HepG2 (cell line): Measurements from ENCODE around the gene LMBRD2. TPM values are rescaled to one million over a fixed set of nuclear protein-coding genes. Genes with fewer than 3 reads are reported as not detected.

Experiments used
- ATAC-seq: fragments of 200-7000 bp; cut with Tn5 transposase; 3 replicates; pipeline ENCODE4 v1.9.1; 2020; ENCODE audit warnings: mild to moderate bottlenecking, moderate library complexity
- BruUV-seq: library from RNA; stranded (reverse); fragments of 400-500 nt; replicated peaks from 2 replicates; lab custom pipeline; 2021; lab: Mats Ljungman, UMichigan
- CTCF ChIA-PET: fragments of 300-600 bp; formaldehyde crosslinking; extraction: SDS; loops from one replicate; lab custom pipeline; 2021; ENCODE audit warnings: low total read pairs, inconsistent platforms, low intra/inter-chr PET ratio; lab: Yijun Ruan, JAX
- POLR2A ChIA-PET: fragments of 350-600 bp; sonication (Branson Sonifier 250); formaldehyde crosslinking; loops from one replicate; lab custom pipeline; 2020; ENCODE audit warnings: antibody characterized with exemption, inconsistent platforms; lab: Yijun Ruan, JAX
- DNase-seq: peaks from one replicate; pipeline ENCODE4 v3.0.0-alpha.2; 2015; ENCODE audit warnings: low spot score
- FAIRE-seq: peaks from 3 replicates; lab custom pipeline; 2011; peaks lifted over from hg19 to GRCh38; lab: Jason Lieb, UNC
- H2AFZ ChIP-seq: one replicate; pipeline ENCODE4 v1.6.1; 2011; ENCODE audit warnings: low read length, inconsistent platforms
- H3K27ac ChIP-seq: fragments of 300-600 bp; 3 replicates; pipeline ENCODE4 v1.8.0; 2011; ENCODE audit warnings: mixed run types, mild to moderate bottlenecking, mixed read lengths, low read length, inconsistent platforms; ENCODE audit not compliant: insufficient read depth; ENCODE audit errors: extremely low read length
- H3K27me3 ChIP-seq, 2 experiments: fragments of 200-600 bp in 1 of 2; 2 replicates in 1 of 2; 3 replicates in 1 of 2; pipeline versions ENCODE4 v1.6.0 to v1.8.0; 2011; ENCODE audit warnings: low read length in 2 of 2, mild to moderate bottlenecking in 2 of 2, moderate library complexity in 2 of 2, inconsistent platforms in 1 of 2; ENCODE audit not compliant: insufficient read depth in 2 of 2, control insufficient read depth in 1 of 2
- H3K36me3 ChIP-seq, 2 experiments: fragments of 200-600 bp in 1 of 2; replicated peaks in 1 of 2; 2 replicates in 1 of 2; 3 replicates in 1 of 2; pipeline versions ENCODE4 v1.5.1 to v1.8.0; 2011; ENCODE audit warnings: low read length in 2 of 2, inconsistent platforms in 1 of 2; ENCODE audit not compliant: insufficient read depth in 2 of 2, control insufficient read depth in 1 of 2
- H3K4me1 ChIP-seq: 2 replicates; pipeline ENCODE4 v1.5.1; 2012; ENCODE audit warnings: low read length, inconsistent platforms; ENCODE audit not compliant: insufficient read depth
- H3K4me2 ChIP-seq: 2 replicates; pipeline ENCODE4 v1.6.0; 2011; ENCODE audit warnings: low read depth, low read length, inconsistent platforms
- H3K4me3 ChIP-seq, 3 experiments: fragments of 200-600 bp in 1 of 3; sonication (generic), shearing (Covaris generic) in 1 of 3; replicated peaks in 1 of 3; 2 replicates each; pipeline ENCODE4 v1.5.1; 2011 to 2016; ENCODE audit warnings: low read length in 3 of 3, inconsistent platforms in 2 of 3, low read depth in 2 of 3, mild to moderate bottlenecking in 2 of 3, control low read depth in 1 of 3, mixed read lengths in 1 of 3; ENCODE audit not compliant: insufficient read depth in 1 of 3
- H3K79me2 ChIP-seq: one replicate; pipeline ENCODE4 v1.6.1; 2011; ENCODE audit warnings: low read length, inconsistent platforms; ENCODE audit not compliant: insufficient read depth
- H3K9ac ChIP-seq: 2 replicates; pipeline ENCODE4 v1.6.0; 2011; ENCODE audit warnings: mild to moderate bottlenecking, low read depth, low read length, inconsistent platforms; ENCODE audit not compliant: insufficient read depth
- H3K9me3 ChIP-seq: 2 replicates; pipeline ENCODE4 v1.5.1; 2012; ENCODE audit warnings: mild to moderate bottlenecking, low read length
- H4K20me1 ChIP-seq: 2 replicates; pipeline ENCODE4 v1.6.0; 2011; ENCODE audit warnings: inconsistent platforms, mild to moderate bottlenecking, low read length, moderate library complexity; ENCODE audit not compliant: insufficient read depth
- AHR ChIP-seq: IDR thresholded peaks from 2 replicates; pipeline ENCODE4 v1.6.1; 2018; ENCODE audit warnings: missing genetic modification reagents, missing compliant biosample characterization
- HOXD1 ChIP-seq: sonication (generic); formaldehyde crosslinking; IDR thresholded peaks from 2 replicates; pipeline ENCODE4 v1.5.0; 2020; ENCODE audit warnings: missing genetic modification reagents
- KLF12 ChIP-seq: sonication (generic); formaldehyde crosslinking; IDR thresholded peaks from 2 replicates; pipeline ENCODE4 v1.4.0; 2020; ENCODE audit warnings: missing genetic modification reagents, borderline replicate concordance
- ZBTB14 ChIP-seq: sonication (generic); formaldehyde crosslinking; IDR thresholded peaks from 2 replicates; pipeline ENCODE4 v1.4.0; 2020; ENCODE audit warnings: missing genetic modification reagents
- ZNF570 ChIP-seq: sonication (generic); formaldehyde crosslinking; IDR thresholded peaks from 2 replicates; pipeline ENCODE4 v1.4.0; 2020; ENCODE audit warnings: mild to moderate bottlenecking, missing genetic modification reagents, borderline replicate concordance
- ZNF646 ChIP-seq: sonication (generic); formaldehyde crosslinking; IDR thresholded peaks from 2 replicates; pipeline ENCODE4 v1.9.0; 2021; ENCODE audit warnings: mild to moderate bottlenecking, missing genetic modification reagents
- ZNF850 ChIP-seq: sonication (generic); formaldehyde crosslinking; conservative IDR thresholded peaks from 2 replicates; pipeline ENCODE4 v1.9.0; 2021; ENCODE audit warnings: mild to moderate bottlenecking, missing genetic modification reagents
- WGBS: methylation state at CpG from one replicate; pipeline ENCODE4 v1.1.6; 2017; ENCODE audit warnings: low lambda C conversion rate; 5-methylcytosine and 5-hydroxymethylcytosine counted together
- in situ Hi-C: cut with HindIII; loops from 2 replicates; pipeline ENCODE4 v1.10.0; 2017; ENCODE audit warnings: low pct_unique_long_range_greater_than_20kb; ENCODE audit not compliant: extremely low pct_ligation_motif_present
- intact Hi-C: fragments of 100-400 bp; cut with micrococcal nuclease; formaldehyde crosslinking; loops from one replicate; pipeline ENCODE4 v1.10.0; 2022; ENCODE audit not compliant: unreplicated experiment
- polyA plus RNA-seq, 8 experiments: library from polyadenylated mRNA; depleted of rRNA in 3 of 8; stranded (reverse) in 7 of 8; unstranded in 1 of 8; fragments of >200 nt; fragmentation: Illumina TruSeq in 4 of 8; extraction: Trizol in 4 of 8; gene quantifications; 2 replicates each; pipeline versions ENCODE4 v1.2.1 to v1.2.3, GENCODE V29; 2011 to 2016; ENCODE audit warnings: low read depth in 4 of 8, missing spikeins in 1 of 8, mixed read lengths in 1 of 8; ENCODE audit not compliant: insufficient read depth in 1 of 8
- total RNA-seq, 5 experiments: library from RNA; depleted of rRNA; stranded (reverse); fragments of >200 nt; fragmentation: Illumina TruSeq; extraction: Trizol; gene quantifications; 2 replicates each; pipeline ENCODE4 v1.2.3, GENCODE V29; 2016; ENCODE audit warnings: low read depth in 1 of 5
- TF ChIP-seq, protein P1 (sequence below): sonication (generic); formaldehyde crosslinking; IDR thresholded peaks from 2 replicates; pipeline ENCODE4 v1.8.0; 2022; ENCODE audit warnings: missing genetic modification reagents, mild to moderate bottlenecking, moderate library complexity, borderline replicate concordance
- TF ChIP-seq, protein P2 (sequence below): sonication (generic); formaldehyde crosslinking; IDR thresholded peaks from 2 replicates; pipeline ENCODE4 v1.4.0; 2020; ENCODE audit warnings: missing genetic modification reagents, borderline replicate concordance

LMBRD2 gene
- total and polyA plus RNA-seq, 2 of the 13 experiments (the other 11 are each of a cell fraction or from before 2014, with no cell fraction given), result 2.0 to 4.7 TPM

DNA sequence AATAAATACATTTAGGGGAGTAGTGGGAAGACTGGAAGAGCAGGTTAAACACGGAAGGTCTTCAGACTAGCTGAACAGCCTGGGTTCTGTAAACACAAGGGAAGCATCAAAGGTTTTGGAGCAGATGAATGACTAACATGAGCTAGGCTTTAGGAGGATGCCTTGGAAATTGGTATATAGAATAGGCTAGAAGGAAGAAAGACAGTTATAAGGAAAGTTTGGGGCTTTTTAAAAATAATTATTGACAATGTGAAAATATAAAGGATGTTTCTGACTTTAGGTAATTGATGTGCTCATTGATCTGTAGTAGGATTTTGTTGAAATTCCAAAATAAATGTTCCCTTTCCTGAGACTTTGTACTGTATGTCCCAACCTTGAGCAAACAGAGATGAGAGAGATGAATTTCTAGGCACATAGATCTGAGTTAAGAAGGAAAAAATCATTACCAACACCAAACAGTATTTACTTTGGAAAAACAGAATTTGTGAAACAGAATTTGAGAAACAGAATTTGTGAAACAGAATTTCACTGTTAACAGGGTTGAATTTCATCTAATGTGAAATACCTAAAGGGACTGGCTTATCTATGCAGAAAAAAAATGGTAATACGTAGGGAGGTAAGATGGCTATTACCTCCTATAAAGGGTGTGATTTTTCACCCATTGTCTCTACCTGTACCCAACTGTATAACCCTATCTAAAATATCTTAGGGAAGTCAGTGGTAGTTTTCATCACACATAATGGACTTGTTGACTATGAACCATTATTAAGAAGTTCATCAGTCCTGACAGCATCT, 29.1 kb upstream of the LMBRD2 start (continued):
- TF ChIP-seq ZNF570 (CRISPR knock-in tag) (no peak), KLF12 (no peak), HOXD1 (CRISPR knock-in tag) (peak; percentile 74)
- TF ChIP-seq, all 625 proteins: peak for 129

GRCh38 chr5:36179950-36180349, 28.3 kb upstream of the LMBRD2 start:
- no peaks in the 10 kb centered on the region for H3K9me3 ChIP-seq
- no TSS peak for BruUV-seq
- H4K20me1 ChIP-seq, result no peaks in the 10 kb centered on the region
- no peak overlapping the region; the same call in 1 of the 2 replicates for H3K9ac ChIP-seq
- FAIRE-seq, result no peak
- H3K36me3 ChIP-seq, result peaks cover under 1 to 19% of the 10 kb centered on the region in 2 experiments; a peak in 4 of 5 replicates
- peak overlapping the region; percentile 80 for H3K27ac ChIP-seq
- H3K4me3 ChIP-seq, result peak overlapping the region in 2 of 3 experiments; percentile 21 to 25; a peak in 2 of 6 replicates
- intact Hi-C loops, result loop anchor here (1.0 to 5.0 kb wide), 5 partner anchors 27 to 511 kb away; no protein-coding TSS in a partner anchor
- 22% methylated on average over 4 of the region's 4 CpGs for WGBS
- H3K79me2 ChIP-seq, result no peaks in the 10 kb centered on the region
- ChIA-PET CTCF (no interaction called here), POLR2A (interaction anchor here (0.9 to 3.6 kb wide), 4 partner anchors 27 to 61 kb away, joined by 3 to 34 read pairs (median 10); partner anchors contain the start of gene NADK2)
- H3K4me1 ChIP-seq, result peaks cover 47% of the 10 kb centered on the region
- peak; percentile 14; the same call in 2 of the 3 replicates for ATAC-seq
- no peak for DNase-seq
- no peak overlapping the region for H2AFZ ChIP-seq
- in situ Hi-C loops, result no loop called here
- peak overlapping the region; percentile 60 for H3K4me2 ChIP-seq
- no peaks in the 10 kb centered on the region for H3K27me3 ChIP-seq
- TF ChIP-seq AHR (CRISPR knock-in tag), result no peak
- TF ChIP-seq, protein P1, sequence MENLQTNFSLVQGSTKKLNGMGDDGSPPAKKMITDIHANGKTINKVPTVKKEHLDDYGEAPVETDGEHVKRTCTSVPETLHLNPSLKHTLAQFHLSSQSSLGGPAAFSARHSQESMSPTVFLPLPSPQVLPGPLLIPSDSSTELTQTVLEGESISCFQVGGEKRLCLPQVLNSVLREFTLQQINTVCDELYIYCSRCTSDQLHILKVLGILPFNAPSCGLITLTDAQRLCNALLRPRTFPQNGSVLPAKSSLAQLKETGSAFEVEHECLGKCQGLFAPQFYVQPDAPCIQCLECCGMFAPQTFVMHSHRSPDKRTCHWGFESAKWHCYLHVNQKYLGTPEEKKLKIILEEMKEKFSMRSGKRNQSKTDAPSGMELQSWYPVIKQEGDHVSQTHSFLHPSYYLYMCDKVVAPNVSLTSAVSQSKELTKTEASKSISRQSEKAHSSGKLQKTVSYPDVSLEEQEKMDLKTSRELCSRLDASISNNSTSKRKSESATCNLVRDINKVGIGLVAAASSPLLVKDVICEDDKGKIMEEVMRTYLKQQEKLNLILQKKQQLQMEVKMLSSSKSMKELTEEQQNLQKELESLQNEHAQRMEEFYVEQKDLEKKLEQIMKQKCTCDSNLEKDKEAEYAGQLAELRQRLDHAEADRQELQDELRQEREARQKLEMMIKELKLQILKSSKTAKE (CRISPR knock-in tag), result no peak
- TF ChIP-seq ZBTB14, result no peak
- TF ChIP-seq, protein P2, sequence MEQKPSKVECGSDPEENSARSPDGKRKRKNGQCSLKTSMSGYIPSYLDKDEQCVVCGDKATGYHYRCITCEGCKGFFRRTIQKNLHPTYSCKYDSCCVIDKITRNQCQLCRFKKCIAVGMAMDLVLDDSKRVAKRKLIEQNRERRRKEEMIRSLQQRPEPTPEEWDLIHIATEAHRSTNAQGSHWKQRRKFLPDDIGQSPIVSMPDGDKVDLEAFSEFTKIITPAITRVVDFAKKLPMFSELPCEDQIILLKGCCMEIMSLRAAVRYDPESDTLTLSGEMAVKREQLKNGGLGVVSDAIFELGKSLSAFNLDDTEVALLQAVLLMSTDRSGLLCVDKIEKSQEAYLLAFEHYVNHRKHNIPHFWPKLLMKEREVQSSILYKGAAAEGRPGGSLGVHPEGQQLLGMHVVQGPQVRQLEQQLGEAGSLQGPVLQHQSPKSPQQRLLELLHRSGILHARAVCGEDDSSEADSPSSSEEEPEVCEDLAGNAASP (CRISPR knock-in tag), result no peak
- TF ChIP-seq ZNF850 (CRISPR knock-in tag), result no peak
- TF ChIP-seq ZNF646 (CRISPR knock-in tag), result no peak
